Thoracic aorta (tissue), 2 donors: ENCODE measurements around the gene PCDHGC3. TPM values are rescaled to one million over a fixed set of nuclear protein-coding genes. Genes with fewer than 3 reads are reported as not detected.

Experiments
- ATAC-seq: fragments of 150-250 bp; one replicate; pipeline ENCODE4 v1.8.0; 2017; ENCODE audit warnings: low read depth; ENCODE audit not compliant: insufficient number of reproducible peaks, low FRiP score
- DNase-seq: peaks from one replicate; pipeline ENCODE4 v3.0.0-alpha.2; 2020; ENCODE audit warnings: low spot score
- H3K27ac ChIP-seq, 2 donors: fragments of 200-600 bp; sonication (generic); 1 replicate in 1 of 2; 2 replicates in 1 of 2; pipeline ENCODE4 v1.5.1; 2016; ENCODE audit warnings: mild to moderate bottlenecking in 2 of 2, moderate library complexity in 2 of 2
- H3K27me3 ChIP-seq: fragments of 200-600 bp; sonication (generic); replicated peaks from 2 replicates; pipeline ENCODE4 v1.6.0; 2016; ENCODE audit warnings: mild to moderate bottlenecking; ENCODE audit not compliant: insufficient read depth
- H3K36me3 ChIP-seq: fragments of 200-600 bp; sonication (generic); one replicate; pipeline ENCODE4 v1.5.1; 2016
- H3K4me1 ChIP-seq, 2 donors: fragments of 200-600 bp; sonication (generic); 1 replicate in 1 of 2; 2 replicates in 1 of 2; pipeline versions ENCODE4 v1.5.1 to v1.6.0; 2016; ENCODE audit warnings: low read depth in 2 of 2, mild to moderate bottlenecking in 1 of 2; ENCODE audit not compliant: control insufficient read depth in 1 of 2
- H3K4me3 ChIP-seq: fragments of 200-600 bp; sonication (generic); 2 replicates; pipeline ENCODE4 v1.5.1; 2016; ENCODE audit warnings: mild to moderate bottlenecking
- H3K9me3 ChIP-seq: fragments of 200-600 bp; sonication (generic); 2 replicates; pipeline ENCODE4 v1.5.1; 2016
- CTCF ChIP-seq: fragments of 200-600 bp; sonication (generic); IDR thresholded peaks from one replicate; pipeline ENCODE4 v1.5.1; 2019; ENCODE audit warnings: antibody characterized with exemption
- total RNA-seq, 2 donors: library from RNA; depleted of rRNA; stranded (reverse); fragments of >200 nt; gene quantifications; one replicate each; pipeline versions ENCODE4 v1.1.0 to v1.2.3, GENCODE V29; 2016

Gene PCDHGC3
- total RNA-seq, 2 donors from 2014 or later: 61.3 to 99.9 TPM

- Histone ChIP-seq H3K4me1 (no peaks in the 10 kb centered on the region), H3K27me3 (no peaks in the 10 kb centered on the region), H3K4me3 (no peak overlapping the region), H3K36me3 (peaks cover under 1% of the 10 kb centered on the region), H3K9me3 (peaks cover 83% of the 10 kb centered on the region), H3K27ac (no peak overlapping the region)
- DNase-seq: no peak
- TF ChIP-seq CTCF: no peak
- ATAC-seq: no peak
Measured at GRCh38 chr5:141434006-141434405, 41.8 kb upstream of the PCDHGC3 start.

- no peak for ATAC-seq
- no peaks in the 10 kb centered on the region for H3K27me3 ChIP-seq
- no peak for TF ChIP-seq CTCF
- H3K36me3 ChIP-seq: peaks cover 6% of the 10 kb centered on the region
- peaks cover 84% of the 10 kb centered on the region for H3K9me3 ChIP-seq
- no peaks in the 10 kb centered on the region for H3K4me1 ChIP-seq
- no peak overlapping the region for H3K27ac ChIP-seq
- no peak for DNase-seq
- H3K4me3 ChIP-seq: no peak overlapping the region
Measured at GRCh38 chr5:141437221-141437620, 38.5 kb upstream of the PCDHGC3 start.

- H3K27me3 ChIP-seq: no peaks in the 10 kb centered on the region
- no peak overlapping the region for H3K4me3 ChIP-seq
- H3K9me3 ChIP-seq: peaks cover 78% of the 10 kb centered on the region
- H3K27ac ChIP-seq: no peak overlapping the region
- no peak for TF ChIP-seq CTCF
- H3K4me1 ChIP-seq: no peaks in the 10 kb centered on the region
- no peak for ATAC-seq
- peaks cover 6% of the 10 kb centered on the region for H3K36me3 ChIP-seq
- no peak for DNase-seq
Measured at GRCh38 chr5:141439411-141440141, 36.2 kb upstream of the PCDHGC3 start.

GRCh38 chr5:141440341-141440740 is 35.4 kb upstream of the PCDHGC3 start:
- DNase-seq (no peak), ATAC-seq (no peak)
- Histone ChIP-seq H3K36me3 (peaks cover 6% of the 10 kb centered on the region), H3K27ac (no peak overlapping the region), H3K27me3 (no peaks in the 10 kb centered on the region), H3K4me1 (no peaks in the 10 kb centered on the region), H3K4me3 (no peak overlapping the region), H3K9me3 (peaks cover 78% of the 10 kb centered on the region)
- no peak for TF ChIP-seq CTCF

GRCh38 chr5:141441571-141442170 is 34.1 kb upstream of the PCDHGC3 start:
- DNase-seq (no peak), ATAC-seq (no peak)
- H3K4me1 ChIP-seq: no peaks in the 10 kb centered on the region
- no peak overlapping the region for H3K4me3 ChIP-seq
- peaks cover 73% of the 10 kb centered on the region for H3K9me3 ChIP-seq
- H3K36me3 ChIP-seq: peaks cover 6% of the 10 kb centered on the region
- TF ChIP-seq CTCF: no peak
- H3K27me3 ChIP-seq: no peaks in the 10 kb centered on the region
- no peak overlapping the region for H3K27ac ChIP-seq
